Bone marrow (tissue), 2 donors: ENCODE data around the gene INPP4B.

ENCODE experiments used
- DNase-seq, 2 donors: peaks; one replicate each; lab custom pipeline; 2025; lab: John Stamatoyannopoulos, UW

The INPP4B gene

DNA sequence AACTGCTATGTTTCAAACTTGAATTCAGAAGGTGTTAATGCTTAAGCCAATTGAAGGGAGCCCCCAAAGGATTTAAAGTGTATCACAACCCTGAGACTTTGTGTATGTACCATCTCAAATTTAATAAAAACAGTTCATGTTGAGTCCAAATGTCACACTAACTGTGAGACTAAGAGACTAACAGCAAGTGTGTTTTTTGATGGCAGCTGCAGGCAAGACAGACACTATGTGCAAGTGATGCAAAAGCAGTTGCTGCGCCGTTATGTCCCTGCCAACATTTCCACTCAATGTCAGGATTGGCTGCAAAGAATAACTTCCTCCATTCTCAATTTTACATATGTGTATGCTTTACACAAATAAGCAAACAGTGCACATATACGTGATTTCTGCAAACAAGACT, 615.1 kb downstream of the INPP4B start:
- DNase-seq = no peak

DNA sequence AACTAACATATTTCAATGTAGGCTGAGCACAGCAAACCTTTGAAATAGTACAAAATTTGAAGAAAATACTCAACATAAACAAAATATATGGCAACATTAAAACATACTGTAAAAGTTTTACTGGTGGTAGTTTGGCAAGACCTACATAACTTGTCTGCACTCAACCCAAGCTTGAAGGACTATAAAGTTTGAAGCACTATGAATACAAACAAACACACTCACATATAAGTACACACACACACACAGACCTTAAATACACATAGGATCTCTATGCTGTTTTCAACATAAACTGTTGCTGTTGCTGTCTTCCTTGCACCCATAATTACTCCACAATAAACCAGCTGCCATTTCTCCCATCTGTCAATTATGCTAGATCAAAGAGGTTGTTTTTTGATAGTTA, 620.1 kb downstream of the INPP4B start:
- DNase-seq = no peak

DNA sequence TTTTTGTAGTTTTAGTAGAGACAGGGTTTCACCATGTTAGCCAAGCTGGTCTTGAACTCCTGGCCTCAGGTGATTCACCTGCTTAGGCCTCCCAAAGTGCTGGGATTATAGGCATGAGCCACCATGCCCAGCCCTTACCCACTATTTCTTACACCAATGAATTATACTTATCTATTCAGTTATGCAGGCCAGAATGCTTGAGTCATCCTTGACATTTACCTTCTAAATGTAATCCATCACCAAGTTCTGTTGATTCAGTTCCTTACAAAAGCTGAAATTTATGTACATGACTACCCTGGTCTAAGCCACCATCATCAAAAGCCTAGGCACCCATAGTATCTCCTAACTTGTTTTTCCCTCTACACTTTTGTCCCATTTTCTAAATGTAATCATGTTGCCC, 624.0 kb downstream of the INPP4B start:
- no peak for DNase-seq

DNA sequence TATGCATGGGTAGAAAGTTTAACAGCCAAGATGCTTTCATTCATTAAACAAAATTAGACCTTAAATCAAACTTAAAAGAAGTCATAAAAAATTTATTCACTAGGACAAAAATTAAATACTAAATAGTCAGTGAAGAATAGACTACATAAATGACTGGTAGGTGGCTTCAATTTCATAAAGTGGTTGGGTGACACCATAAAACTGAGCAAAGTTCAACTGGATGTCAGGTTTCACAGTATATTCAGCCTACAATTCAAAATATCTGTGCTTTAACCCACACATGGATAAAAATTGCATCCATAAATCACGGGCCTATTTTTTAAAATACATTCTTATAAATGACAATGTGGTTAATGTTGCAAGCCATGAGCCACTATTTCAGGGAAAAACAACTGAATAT, 627.4 kb downstream of the INPP4B start:
- no peak for DNase-seq

DNA sequence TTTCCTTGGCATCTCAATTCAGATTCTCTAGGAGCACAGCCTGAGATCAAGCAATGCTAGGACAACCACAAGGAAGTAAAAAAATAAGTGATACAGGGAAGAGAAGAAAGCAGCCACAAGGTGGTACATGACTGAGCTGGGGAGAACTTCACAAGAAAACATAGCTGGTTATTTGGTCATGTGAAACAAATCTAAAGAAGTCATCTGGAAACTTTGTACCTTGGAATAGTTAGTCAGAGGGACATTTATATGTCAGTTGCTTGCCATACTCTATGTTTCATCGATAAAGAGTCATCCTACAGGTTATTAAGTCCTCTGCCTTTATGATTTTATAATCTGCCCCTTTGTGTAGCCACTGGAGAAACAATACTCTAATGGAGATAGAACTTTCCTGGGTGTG, 634.7 kb downstream of the INPP4B start:
- no peak for DNase-seq

DNA sequence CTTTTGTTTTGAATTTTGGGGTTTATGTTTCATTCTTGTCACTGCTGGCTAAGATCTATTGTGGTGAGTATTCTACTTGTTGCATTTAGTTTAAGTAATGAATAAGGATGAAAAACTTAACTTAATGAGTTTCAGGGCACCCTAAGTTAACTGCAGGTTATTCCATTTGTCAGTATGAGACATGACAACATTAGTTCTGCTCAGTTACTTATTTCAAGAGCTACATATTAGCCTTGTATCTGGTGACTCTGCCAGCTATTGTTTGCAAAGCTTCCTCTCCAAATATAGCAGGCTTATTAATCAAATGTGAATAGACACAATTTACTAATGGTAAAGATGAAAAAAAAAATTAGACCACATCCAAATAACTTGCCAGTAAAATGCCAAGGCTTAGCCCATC, 642.6 kb downstream of the INPP4B start:
- DNase-seq = no peak

DNA sequence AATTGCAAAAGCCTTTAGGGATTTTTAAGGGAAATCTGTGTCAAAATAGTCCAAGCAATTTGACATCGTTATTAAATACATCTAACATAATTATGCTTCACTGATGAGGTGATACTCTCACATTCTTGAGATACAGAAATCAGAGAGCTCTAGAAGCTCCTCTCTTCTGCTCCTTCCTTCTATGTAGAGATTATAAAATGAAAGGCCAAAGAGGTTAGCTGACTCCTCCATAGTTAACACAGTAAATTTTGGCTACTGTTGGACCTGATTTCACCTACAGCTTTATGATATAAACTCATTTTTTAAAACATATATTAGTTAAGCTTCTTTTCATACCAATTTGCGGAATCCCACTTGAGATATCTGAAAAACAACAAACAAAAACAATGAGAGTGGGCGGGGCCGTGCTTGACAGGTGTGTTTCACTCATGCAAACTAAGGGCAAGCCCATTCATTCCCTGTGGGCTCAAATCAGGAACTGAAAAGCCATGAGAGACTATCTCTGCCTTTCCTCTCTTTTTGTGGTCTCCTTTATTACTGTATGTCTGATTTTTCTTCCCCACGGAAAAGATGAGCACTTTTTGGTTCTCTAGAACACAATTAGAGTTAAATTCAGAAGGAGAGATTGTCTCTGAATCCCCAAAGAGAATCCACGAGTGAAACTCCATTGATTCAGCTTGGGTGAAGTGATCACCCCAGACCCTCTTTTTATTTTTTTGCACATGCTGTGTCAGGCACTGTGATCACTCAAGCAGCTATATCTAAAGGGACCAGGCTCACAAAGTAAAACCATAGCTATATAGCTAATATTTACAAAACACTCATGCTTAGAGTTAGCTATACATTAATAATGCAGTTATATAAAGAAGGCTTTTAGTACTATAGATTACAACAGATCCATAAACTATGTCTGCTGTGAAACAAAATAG, 643.4 kb downstream of the INPP4B start:
- DNase-seq = no peak

DNA sequence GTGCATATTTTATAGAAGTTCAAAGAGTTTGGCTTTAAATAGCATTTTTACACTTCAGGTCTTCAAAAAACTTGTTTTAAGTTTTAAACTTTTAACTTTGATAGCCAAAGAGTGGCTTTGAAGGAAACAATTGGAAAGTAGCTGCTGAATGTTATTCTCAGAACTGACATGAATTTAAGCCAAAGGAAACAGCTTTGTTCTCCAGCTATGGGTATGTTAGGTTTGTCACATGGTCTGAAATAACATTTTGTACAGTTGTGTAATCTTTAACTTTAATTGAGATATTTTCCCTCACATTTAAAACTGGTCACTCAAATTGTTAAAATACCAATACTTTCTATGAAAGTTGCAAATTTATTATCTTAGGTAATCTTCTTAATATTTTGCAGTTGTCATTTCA, 645.1 kb downstream of the INPP4B start:
- no peak for DNase-seq

DNA sequence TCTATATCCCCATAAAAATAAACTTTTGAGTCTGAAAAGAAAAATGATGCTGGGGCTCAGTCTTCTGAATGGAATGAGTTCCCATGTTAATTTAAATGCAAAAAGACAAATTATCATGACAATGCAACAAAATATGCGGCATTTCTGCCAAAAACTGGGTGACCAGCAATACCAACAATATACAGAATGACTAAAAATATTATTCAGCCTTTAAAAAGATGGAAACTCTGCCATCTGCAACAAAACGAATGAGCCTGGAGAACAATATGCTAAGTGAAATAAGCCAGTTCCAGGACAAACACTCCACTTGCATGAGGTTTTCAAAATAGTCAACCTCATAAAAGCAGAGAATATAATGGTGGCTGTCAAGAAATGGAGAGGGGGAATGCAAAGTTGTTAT, 651.2 kb downstream of the INPP4B start:
- DNase-seq = no peak

DNA sequence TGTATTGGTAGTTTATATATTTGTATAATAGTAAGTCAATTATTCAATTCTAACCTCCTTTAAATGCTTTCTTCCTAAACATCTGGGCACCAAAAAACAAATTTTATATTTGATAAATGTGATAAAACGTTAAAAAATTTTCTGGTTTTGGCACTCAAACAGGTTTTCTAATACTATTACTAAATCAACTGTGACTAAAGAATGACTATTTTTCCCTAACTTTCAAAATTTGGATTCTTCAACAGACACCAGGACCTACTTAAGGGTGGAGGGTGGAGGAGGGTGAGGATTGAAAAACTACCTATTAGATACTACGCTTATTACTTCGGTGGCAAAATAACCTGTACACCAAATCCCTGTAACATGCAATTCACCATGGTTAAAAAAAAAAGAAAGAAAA, 654.2 kb downstream of the INPP4B start:
- no peak for DNase-seq

DNA sequence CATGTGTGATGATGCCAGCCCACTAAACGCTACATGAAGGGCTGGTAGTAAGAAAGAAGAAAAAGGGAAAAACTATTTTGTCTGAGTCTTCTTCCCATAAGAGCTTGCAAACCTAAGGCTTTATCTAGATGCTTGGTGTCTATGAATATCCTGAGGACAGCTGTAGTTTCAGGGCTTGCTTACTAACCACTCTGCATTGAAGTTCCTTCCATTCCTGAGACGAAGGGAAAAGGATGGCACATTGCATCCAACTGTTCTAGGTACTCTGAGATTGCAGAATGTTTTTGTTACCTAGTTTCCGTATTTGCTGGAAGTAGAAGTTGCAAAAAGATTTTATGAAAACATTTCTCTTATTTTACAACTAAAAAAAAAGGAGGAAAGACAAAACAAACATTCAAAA, 665.1 kb downstream of the INPP4B start:
- DNase-seq = no peak

DNA sequence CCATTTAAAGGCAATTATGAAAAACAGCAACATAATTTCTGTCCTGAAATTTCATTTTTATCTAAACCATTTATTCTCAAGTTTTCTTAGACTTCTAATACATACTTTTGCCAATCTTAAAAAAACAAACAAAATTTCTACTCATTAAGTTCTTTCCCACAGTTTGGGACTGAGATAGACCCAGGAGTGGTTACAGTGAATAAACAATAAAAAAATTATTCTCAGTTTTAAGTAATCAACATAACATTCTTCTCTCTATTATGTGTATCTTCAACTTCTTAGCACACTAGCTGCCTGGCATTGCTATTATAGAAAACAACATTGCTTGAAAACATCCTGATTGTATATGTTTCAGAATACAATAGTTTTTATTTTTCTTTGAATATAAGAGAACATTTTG, 676.9 kb downstream of the INPP4B start:
- no peak for DNase-seq

DNA sequence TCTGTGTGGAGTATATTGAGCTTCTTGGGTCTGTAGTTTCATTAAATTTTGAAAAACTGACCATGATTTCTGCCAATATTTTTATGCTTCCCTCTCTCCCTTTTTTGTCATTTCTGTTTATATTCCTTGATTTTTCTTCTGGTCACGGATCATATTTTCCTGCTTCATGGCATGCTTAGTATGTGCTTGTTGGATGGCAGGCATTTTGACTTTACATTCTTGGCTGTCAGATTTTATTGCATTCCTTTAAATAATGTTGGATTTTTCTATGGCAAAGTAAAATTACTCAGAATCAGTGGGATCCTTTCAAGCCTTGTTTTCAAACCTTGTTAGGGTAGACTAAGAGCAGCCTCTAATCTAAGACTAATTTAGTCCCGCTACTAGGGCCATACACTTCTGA, 677.9 kb downstream of the INPP4B start:
- DNase-seq = no peak

DNA sequence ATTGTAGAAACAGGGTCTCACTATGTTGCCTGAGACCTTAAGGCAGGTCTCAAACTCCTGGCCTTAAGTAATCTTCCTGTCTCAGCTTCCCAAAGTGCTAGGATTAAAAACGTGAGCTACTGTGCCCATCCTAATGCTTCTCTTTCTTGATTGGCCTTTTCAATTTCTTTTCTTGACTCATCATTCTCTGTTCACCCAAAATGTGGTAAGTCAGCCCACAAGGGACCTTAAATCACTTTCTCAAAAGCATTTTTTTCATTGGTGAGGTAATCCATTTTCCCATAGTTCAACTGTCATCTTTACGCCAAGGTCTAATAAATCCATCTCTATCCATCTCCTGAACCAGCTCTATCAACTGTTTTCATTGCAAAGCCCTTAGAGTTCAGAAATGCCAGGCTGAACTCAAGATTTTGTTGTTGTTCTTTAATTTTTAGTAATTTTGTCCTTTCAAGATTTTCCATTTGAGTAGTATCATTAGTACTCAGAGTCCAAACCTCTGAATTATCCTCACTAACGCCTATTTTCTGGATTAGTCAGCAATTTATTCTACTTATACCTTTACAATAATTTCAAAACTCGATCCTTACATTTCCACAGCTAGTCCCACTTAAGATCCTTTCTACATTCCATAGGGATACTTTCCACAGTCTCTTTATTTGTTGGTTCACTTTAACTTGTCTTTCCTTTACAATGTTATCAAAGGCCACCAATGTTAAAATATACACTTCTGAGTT, 681.2 kb downstream of the INPP4B start:
- DNase-seq = no peak

DNA sequence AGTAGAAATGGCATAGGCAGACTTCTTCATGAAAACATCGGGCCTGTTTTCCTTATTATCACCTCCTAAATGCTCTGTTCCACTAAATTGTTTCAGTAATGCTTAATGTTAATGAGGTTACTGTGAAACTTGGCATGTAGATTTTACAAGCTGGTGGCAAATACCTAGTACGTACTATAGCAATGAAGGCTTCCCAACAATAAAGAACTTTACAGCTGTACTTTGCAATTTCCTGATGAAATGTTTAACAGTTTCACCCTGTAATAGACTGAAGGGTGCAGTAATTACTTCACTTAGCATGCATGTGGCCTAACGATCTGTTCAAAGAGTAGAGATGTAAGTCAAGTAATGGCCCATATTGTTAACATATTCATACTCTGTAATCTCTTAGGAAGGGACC, 685.0 kb downstream of the INPP4B start:
- no peak for DNase-seq

DNA sequence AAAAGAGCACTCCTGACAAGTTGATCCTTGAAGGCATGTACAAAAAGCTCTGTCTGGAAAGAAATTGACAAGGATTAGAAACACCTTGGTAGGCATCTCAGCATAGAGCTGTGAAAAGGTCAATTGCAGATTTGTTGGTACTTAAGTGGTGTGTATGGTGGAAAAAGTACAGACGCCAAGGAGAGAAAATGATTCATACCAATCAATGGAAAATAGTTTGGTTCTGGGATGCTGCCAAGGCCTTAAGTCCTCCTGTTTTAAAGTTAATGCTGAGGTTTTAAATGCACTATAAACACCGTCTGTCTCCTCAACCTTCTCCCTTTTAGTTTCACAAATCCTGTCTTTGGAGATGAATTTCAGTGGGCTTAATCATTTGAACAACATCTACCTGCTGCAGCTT, 685.6 kb downstream of the INPP4B start:
- no peak for DNase-seq

DNA sequence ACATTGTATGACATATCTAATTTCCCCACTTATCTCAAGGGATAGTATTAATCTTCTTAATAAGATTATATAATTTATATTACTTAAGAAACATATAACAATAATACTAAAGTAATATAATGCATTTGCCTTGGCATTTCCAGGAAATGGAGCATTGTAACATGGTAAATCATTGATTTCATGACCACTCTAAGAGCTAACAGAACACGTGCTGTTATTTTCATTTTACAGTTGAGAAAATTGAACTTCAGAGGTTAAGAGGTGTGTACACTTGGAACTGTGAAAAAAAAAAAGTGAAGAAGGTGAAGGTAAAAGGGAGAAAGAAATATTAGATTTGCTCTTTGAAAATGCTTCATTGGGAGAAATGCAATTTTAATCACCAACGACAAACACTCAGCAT, 687.1 kb downstream of the INPP4B start:
- no peak for DNase-seq

DNA sequence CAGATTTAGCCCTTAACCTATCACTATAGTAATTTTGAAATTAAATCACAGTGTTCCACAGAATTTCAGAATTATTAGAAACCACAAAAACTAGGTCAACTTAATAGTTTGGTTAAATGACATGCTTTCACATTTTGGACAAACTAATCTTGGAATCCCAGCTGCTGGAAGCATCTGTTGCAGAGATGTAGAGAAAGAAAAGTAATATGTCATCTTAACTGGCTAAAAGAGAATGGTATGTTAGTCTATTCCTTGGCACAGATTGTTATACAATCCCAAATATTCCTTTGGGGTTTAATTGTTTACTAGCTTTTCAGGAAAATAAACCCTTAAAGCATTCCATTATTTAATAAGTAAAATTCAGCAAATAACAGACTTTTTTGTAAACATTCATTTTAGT, 689.8 kb downstream of the INPP4B start:
- no peak for DNase-seq

DNA sequence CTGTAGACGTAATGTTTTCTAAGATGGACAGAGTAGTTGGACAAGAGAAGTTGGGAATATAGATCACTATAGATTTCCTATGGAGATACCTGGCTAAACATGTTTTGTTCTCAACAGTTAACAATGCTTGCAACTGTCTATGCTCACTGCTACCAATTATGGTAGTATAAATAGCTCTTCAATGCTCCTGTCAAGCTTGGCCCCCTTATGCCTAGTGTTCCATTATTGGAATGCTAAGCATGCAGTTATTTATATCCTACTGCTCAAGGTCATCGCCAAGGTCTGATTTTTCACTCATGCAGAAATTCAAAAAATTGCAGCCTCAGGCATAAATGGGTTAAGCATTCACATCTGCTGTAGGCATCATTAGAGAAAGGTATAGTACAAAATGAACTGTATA, 690.8 kb downstream of the INPP4B start:
- no peak for DNase-seq

DNA sequence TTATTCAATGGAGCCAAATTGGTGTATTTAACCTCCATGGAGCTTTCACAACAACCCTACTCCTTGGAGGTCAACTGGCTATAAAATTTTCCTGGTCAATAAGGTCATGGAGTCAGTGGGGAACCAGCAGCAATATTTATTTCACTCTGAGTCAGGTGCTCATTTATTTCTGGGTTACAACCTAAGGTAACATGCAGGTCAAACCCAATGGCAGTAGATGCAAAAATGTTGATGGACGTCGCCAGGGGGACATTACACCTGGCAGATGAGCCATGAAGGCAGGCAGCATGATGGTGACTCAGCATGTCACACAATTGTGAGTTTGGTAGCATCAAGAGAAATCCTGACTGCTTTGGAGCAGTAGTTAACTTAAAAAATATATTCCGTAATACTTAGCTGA, 695.6 kb downstream of the INPP4B start:
- no peak for DNase-seq

DNA sequence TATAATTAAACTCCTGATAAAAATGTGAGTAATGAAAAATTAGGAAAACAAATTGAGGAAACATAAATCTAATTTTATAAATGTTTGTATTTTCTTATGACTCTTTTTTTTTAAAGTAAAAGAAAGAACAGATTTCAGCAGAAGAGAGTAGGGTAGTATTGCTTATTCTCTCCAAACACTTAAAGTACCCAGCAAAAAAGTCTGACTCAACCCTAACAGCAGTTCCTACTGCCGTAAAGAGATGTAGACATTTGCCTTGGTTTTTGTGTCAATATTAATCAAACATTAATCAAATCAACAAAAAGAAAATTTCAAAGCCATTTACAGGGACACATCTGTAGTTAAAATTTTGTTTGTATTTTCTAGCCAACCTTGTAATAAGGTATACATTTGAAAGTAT, 701.3 kb downstream of the INPP4B start:
- no peak for DNase-seq

DNA sequence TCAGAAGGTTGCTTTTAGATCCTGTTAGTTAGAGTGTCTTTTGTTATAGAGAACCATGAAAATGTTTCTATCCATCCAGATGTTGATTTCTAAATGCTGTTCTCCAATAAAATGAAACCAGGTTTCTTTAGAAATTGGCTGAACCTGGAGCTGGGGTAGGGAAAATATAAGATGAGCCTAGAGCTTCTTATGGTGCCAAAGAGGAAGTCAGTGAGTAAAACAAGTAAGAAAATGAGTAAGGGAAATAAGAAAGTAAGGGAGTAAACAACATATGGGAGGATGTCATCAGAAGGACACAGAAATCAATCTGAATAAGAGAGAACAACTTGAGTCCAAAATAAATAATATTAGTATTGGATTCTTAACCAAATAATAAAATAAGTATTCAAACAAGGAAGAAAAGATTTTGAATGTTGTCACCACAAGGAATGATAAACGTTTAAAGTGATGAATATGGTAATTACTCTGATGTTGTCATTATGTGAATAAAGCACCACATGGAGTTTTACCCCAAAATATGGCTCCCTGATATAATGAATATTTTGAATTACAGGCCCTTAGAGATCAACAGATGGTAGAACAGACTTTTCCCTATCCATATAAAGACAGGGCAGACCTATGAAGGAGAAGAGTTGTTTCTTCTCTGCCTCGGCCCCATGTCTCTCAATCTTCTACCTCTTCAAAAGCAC, 703.6 kb downstream of the INPP4B start:
- peak in 1 of 2 donors; percentile 22 for DNase-seq

DNA sequence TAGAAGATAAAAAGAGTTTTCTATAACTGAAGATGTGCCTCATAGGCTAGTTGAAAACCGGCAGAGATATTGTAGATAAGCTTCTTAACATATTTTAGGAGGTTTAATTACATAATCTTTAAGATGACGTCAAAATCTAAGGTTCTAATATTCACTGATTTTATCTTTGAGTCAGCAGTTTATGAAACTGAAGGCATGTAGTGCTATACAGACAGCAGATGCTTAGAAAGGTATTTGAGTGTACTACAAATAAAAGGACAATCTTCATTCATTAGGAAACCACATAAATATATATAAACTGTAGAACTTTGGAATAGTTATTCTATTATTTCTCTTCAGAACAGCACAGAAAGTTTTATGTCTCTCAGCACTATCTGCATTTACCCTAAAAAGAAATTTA, 704.9 kb downstream of the INPP4B start:
- no peak for DNase-seq
